NCI-H748 (cell line): ENCODE data around the gene NBEA.

Experiments
- DNase-seq: peaks from one replicate; lab custom pipeline; 2025; ENCODE audit not compliant: unreplicated experiment; lab: John Stamatoyannopoulos, UW

The NBEA gene

DNA sequence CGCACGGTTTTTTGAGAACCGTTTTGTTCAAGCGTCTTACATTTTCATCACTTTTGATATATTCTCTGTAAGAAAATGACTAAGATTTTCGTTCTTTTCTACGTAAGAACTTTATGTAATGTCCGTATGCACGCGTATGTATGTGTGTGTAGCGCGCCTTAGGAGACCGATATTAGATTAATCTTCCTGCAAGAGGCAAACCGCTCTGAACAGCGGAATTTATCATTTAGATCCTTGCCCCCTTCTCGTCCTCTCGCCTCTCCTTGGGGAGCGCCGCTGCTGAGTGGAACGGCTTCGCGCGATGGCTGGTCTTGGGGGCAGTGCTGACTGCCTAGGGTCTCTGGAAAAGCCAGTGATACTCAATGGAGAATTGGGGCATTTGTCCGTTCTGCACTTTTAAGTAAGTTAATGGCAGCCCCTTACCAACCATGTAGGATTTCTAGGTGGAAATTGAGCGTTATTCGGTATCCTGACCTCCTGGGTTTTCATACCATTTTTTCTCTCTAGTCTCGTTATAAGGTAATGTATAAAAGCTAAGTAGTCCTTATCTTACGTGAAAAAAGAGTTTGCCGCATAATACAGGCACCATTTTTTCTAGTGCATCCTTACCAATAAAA lies 529.7 kb downstream of the NBEA start:
- DNase-seq, result no peak

DNA sequence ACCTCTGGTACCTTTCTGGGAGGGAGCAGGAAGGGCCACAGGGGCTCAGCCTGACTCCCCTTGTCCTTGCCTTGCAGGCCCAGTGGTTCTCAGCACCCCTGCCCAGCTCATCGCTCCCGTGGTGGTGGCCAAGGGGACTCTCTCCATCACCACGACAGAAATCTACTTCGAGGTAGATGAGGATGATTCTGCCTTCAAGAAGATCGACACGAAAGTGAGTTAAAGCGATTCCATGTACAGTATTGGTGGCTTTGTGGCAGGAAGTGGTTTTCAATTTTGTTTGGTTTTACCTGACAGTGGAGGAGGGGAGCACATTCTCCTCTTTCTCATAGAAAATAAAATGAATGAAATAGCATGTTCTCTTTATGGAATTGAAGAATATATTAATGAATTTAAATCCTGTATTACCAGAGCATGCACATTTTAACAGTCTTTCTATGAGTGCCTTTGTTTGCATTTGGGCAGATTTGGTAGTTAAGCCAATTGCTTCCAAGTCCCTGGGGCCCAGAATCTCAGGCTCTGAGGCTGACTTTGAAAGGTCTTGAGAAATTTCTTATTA lies 530.3 kb downstream of the NBEA start:
- no peak for DNase-seq

DNA sequence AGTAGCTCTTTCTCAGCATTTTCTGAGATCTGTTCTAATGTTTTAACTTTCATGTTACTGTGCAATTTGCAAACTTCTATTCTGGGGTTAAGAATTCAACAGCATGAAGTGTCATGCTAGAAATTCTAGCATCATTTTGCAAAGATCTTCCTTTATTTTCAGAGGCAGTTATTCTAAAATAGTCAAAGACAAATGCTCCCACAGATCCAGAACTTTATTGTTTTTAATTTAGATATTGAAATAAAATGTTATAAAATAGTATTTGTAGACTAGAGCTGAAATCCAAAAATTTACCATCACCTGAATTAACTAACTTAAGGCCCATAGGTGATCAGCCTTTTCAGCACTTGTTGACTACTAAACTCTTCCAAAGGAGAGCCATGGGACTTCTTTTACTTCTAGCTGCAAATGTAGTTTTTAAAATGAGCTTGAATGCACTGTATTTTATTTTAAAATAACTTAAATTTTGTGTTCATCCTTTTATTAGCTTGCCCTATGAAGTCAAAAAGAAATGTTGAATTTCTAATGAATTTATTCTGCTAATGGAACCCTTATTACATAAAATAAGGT lies 531.2 kb downstream of the NBEA start:
- no peak for DNase-seq

DNA sequence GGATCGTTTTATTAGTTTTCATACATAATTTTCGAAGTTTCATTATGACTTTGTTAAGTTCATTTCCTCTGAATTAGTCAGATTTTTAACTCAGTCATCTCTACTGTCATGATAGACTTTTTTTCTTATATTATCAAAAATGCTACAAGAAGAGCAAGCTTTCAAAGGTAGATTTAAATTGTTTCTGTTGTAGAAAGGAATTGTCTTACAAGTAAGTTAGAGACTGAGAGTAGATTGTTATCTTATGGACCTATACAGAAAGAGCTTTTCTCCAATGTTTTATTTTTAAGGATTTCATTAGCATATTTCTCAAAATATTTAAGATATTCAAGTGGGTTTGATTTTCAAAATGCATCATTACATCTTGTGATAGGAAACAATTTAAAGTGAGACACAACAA lies 531.7 kb downstream of the NBEA start:
- DNase-seq, result no peak

DNA sequence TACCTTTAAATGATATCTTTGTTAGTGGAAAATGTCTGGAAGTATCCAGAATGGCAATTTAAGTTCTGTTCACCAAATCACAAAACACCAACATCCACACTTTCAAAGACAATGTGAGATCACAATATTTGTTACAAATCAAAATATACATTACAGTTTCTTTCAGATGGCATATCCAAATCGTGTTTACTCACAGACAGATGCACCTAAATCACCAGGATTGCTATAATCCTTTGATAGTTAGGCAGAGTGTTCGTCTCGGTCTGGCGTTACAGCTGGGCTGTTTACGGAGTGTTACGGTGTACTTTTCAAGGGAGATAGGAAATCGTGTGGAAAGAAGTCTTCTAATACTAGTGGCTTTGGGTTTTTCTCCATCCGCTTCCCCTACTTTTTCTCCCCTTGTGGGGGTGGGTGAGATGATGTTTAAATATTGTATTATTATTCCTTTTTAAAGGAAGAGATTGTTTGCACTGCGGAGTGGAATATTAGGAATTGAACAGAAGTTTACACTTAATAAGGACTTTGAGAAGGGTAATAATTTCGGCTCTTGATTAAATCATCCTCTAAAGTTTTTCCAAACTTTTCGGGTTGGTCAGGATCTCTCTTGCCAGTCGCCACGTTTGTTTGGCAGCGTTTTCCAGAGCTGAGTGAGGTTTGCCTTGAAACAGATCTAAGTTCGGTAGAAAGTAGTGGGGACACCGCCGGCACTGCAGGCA lies 532.6 kb downstream of the NBEA start:
- no peak for DNase-seq

DNA sequence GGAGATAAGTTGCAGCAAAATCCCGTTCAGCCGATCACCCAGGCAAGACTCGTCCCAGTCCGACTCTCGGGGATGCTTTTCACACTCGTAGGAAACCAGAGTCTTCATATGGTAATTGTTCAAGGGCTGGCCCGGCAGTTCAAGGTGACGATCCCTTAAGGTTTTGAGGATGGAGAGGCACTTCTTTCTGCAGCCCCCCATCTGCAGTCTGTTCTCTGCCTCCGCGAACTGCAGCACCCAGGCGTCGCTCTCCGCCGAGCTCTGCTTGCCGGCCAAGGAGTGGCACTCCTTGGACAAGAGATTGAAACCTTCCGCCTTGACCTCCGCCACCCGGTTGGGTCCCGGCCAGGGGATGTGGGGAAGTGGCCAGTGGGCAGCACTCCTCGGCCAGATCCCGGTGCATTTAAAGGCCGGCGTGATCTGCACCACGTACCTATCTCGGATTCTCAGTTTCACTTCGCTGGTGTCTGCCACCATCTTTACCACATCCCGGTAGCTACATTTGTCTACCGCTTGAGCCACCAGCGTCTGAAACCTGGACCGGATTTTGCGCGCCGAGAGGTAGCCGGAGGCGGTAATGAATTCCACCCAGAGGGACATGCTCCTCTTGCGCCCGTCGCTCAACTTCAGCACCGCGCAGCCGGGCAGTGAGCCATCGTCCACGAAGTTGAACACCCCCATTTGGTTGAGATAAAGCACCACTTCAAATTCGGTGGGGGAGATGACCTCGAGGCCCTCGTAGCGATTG lies 533.3 kb downstream of the NBEA start:
- DNase-seq, result no peak

- DNase-seq, result peak; percentile 78
These were observed 534.2 kb downstream of the NBEA start, which contains the start of gene MAB21L1 for GRCh38 chr13:35475960-35476943. MAB21L1 (minus strand) TSS chr13:35476689; CDS start chr13:35476138, 551 bp downstream.

- DNase-seq, result no peak
These were observed 535.4 kb downstream of the NBEA start for GRCh38 chr13:35477386-35477946.

DNA sequence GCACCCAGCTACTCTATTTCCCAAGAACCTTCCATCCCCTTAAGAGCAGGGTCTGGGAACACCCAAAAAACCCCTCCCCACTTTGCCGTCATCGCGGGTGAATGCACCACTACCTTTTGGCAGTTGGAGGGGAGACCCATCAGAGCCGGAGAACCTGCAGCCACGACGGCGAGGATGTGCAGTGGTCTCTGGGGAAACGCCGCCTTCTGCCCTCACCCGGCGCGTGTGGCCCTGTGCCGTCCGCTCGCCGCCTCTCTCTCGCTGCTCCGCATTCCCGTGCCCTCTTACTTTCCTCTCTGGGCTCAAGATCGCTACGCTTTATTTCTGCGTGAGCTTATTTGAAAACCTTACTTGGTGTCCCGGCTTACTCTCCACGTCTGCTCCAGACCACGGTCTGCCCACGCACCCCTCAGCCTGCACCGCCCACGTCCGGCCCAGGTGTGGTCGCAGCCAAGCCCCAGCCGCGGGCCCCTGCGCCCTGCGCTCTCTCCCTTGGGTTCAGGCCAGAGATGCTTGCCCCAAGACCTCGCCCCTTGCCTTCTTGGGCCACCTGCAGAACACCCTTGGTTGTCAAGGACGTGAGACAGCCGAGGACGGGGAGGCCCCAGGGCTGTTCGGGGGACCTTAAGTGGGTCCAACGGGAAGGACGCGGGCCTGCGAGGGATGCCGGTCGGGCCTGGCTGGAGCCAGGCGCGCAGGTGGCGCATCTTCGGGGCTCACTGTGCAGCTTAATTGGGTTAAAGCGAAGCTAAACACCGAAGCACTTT lies 536.4 kb downstream of the NBEA start:
- no peak for DNase-seq

- no peak for DNase-seq
These were observed 537.0 kb downstream of the NBEA start for GRCh38 chr13:35479038-35479492.

GRCh38 chr13:35479706-35480105 lies 537.6 kb downstream of the NBEA start:
- no peak for DNase-seq

DNA sequence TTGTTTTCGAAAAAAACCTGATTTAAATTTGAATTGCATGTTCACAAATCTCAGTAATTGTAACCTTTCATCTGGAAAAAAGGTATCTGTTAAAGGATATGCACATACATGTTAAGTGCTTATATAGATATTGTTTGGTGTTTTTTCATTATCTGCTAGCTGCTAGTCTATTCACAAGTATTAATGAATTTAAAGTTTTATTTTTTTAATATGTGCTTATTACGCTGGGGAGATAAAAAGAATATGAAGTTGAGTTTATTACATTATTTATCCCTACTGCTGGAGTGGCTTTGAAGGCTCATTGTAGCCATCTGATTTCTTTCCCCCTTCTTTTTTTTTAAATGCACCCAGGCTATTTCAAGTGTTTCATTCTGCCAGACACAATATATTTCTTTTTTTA lies 538.3 kb downstream of the NBEA start:
- DNase-seq, result no peak

- no peak for DNase-seq
These were observed 539.7 kb downstream of the NBEA start for GRCh38 chr13:35481777-35482176.

DNA sequence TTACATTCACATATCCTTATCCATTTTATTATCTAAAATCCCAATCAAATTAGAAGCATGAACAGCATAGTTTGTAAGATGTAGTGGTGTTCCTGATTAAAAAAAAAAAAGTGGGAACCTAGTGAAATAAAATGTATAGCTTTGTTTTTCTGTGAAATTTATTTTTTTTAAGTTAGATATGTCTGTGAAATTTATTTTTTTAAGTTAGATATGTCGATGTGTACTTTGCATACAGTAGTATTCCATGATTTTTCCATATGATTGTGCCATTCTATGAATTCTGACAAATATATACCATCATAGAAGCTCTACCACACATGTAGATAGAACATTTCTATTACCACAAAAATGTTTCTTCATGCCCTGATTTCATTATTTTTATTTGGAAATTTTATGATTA lies 540.5 kb downstream of the NBEA start:
- DNase-seq, result no peak

- no peak for DNase-seq
These were observed 541.7 kb downstream of the NBEA start for GRCh38 chr13:35483761-35484160.

GRCh38 chr13:35484384-35484783 lies 542.3 kb downstream of the NBEA start:
- no peak for DNase-seq

- peak; percentile 7 for DNase-seq
These were observed 543.4 kb downstream of the NBEA start for GRCh38 chr13:35485424-35485823.

- DNase-seq, result no peak
These were observed 547.0 kb downstream of the NBEA start for GRCh38 chr13:35489050-35489449.

- DNase-seq, result no peak
These were observed 553.9 kb downstream of the NBEA start for GRCh38 chr13:35496006-35496405.
